Lower leg skin (tissue), 4 donors: ENCODE data around the gene VPS54. TPM values are rescaled to one million over a fixed set of nuclear protein-coding genes. Genes with fewer than 3 reads are reported as not detected.

Source experiments
- DNase-seq, 2 donors: peaks; one replicate each; pipeline ENCODE4 v3.0.0-alpha.2; 2019; ENCODE audit warnings: low spot score in 2 of 2
- H3K4me3 ChIP-seq: fragments of 200-600 bp; sonication (generic); 2 replicates; pipeline ENCODE4 v1.5.1; 2017; ENCODE audit warnings: mild to moderate bottlenecking, low read depth; ENCODE audit not compliant: poor library complexity, severe bottlenecking
- CTCF ChIP-seq, 3 donors: fragments of 450-650 bp; IDR thresholded peaks; one replicate each; pipeline ENCODE4 v1.5.1; 2016; ENCODE audit warnings: antibody characterized with exemption in 3 of 3, mild to moderate bottlenecking in 3 of 3, moderate library complexity in 2 of 3
- POLR2A ChIP-seq, 2 donors: fragments of 450-650 bp; IDR thresholded peaks; one replicate each; pipeline ENCODE4 v1.6.1; 2016 to 2017; ENCODE audit warnings: antibody characterized with exemption in 2 of 2, mild to moderate bottlenecking in 1 of 2, moderate library complexity in 1 of 2
- WGBS, 2 donors: methylation state at CpG; one replicate each; pipeline ENCODE4 v1.1.5; 2018; 5-methylcytosine and 5-hydroxymethylcytosine counted together
- intact Hi-C: fragments of 100-400 bp; cut with DNase I; formaldehyde crosslinking; loops from one replicate; pipeline ENCODE4 v1.15.0; 2023; ENCODE audit warnings: low total_unique reads
- total RNA-seq, 4 donors: library from RNA; depleted of rRNA; stranded (reverse); fragments of >200 nt; gene quantifications; one replicate each; pipeline ENCODE4 v1.1.0, GENCODE V29; 2016

Gene VPS54
- total RNA-seq, result 10 to 100 TPM; 14.8 to 26.4 (median 20.9) TPM

GRCh38 chr2:64019083-64019974, at the start of gene VPS54:
Gene VPS54, minus strand, starts transcription at chr2:64019428. Its CDS starts 35,429 bp downstream, at chr2:63983999.
- TF ChIP-seq CTCF (IDR thresholded peaks at IDR 0.05), result no peak
- peak within 1 kb of the TSS; percentile 69 for H3K4me3 ChIP-seq
- DNase-seq, result peak in 1 of 2 donors; percentile 92
- WGBS, 2 donors, result 1 to 4% methylated on average over 39 to 58 of the region's 77 CpGs
- intact Hi-C loops, result no loop called here

DNA sequence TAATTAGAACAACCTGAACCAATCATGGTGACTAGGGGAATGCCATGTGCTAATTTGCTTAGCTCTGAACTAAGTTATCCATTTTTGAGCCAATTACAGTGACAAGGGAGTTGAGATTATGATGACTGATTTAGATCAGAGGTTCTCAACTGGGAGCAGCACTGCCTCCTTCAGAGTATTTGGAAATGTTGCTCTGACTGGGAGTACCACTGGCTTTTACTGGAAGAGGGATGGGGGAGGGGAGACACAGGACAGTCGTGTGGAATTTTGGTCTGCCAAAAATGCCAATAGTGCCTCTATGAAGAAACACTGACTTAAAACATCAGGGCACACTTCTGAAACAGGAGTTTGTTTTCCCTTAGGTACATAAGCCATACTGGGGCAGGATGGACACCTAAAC, 48.1 kb upstream of the VPS54 start:
- no peak for DNase-seq
- WGBS, 2 donors, result 31 to 54% methylated on average over 1 of the region's 1 CpG
- H3K4me3 ChIP-seq, result no peak overlapping the region
- TF ChIP-seq POLR2A (IDR thresholded peaks at IDR 0.05) (no peak), CTCF (IDR thresholded peaks at IDR 0.05) (no peak)
- intact Hi-C loops, result no loop called here

GRCh38 chr2:64065516-64065915, 46.3 kb upstream of the VPS54 start:
- no peak overlapping the region for H3K4me3 ChIP-seq
- no peak for DNase-seq
- 49 to 74% methylated on average over 6 of the region's 6 CpGs for WGBS, 2 donors
- intact Hi-C loops, result no loop called here
- no peak for TF ChIP-seq CTCF (IDR thresholded peaks at IDR 0.05)
- no peak for TF ChIP-seq POLR2A (IDR thresholded peaks at IDR 0.05)

- WGBS, 2 donors, result 43 to 44% methylated on average over 4 of the region's 4 CpGs
- DNase-seq, result no peak
- TF ChIP-seq POLR2A (IDR thresholded peaks at IDR 0.05) (no peak), CTCF (IDR thresholded peaks at IDR 0.05) (no peak)
- H3K4me3 ChIP-seq, result no peak overlapping the region
- intact Hi-C loops, result no loop called here
Measured at GRCh38 chr2:64063924-64064331, 44.7 kb upstream of the VPS54 start.

DNA sequence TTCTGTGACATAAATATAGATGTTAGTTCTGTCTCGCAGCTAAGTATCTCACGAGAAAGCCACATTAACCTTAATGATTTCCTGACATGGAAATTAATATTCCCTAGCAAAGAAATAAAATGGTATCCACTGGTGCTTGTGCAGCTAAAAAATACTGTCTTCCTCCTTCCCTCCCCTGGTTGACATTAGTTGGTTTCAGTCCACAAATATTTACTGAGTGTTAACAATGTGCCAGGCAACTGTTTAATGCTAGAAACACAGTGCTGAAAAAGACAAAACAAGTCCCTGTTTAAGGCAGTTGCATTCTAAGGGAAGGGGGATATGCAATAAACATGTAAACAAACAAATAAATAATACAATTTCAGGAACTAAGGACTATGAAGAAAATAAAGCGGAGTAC, 44.2 kb upstream of the VPS54 start:
- no peak for TF ChIP-seq CTCF (IDR thresholded peaks at IDR 0.05)
- no peak for TF ChIP-seq POLR2A (IDR thresholded peaks at IDR 0.05)

More for the DNA sequence above, 44.2 kb upstream of the VPS54 start:
- no peak overlapping the region for H3K4me3 ChIP-seq
- DNase-seq, result no peak
- WGBS, 2 donors, result 81 to 85% methylated on average over 3 of the region's 3 CpGs
- intact Hi-C loops, result no loop called here
